ENCODE measurements around the gene DMKN.

Gene DMKN

DNA sequence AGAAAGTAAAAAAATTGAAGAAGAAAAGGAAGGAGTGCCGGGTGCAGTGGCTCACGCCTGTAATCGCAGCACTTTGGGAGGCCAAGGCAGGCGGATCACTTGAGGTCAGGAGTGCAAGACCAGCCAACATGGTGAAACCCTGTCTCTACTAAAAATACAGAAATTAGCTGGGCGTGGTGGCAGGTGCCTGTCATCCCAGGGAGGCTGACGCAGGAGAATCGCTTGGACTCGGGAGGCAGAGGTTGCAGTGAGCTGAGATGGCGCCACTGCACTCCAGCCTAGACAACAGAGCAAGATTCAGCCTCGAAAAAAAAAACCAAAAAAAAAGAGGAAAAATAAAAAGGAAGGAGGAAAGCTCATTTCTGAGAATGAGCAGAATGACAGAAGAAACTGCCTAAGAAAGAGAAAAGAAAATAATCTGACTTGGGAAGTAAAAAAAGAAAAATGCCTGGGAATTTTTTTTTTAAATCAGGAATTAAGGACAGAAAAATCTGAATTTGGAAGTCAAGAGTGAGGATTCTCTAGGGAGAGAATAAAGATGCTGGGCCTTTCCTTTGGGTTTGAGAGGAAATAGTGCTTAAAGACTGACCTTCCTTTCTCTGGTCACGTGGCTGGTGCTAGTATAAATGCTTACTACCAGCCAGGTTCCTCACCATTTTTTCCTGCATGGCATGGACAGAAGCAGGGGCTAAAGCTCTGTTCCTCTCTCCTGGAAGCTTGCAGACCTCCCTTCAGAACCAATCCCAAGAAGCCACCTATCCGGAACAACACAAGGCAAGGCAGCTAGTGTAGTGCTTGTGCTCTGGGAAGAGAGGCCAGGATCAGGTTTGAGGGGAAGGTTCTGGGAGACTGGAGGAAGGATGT lies 65.6 kb downstream of the DMKN start, which contains the start of gene FFAR2:
Gene FFAR2 (plus strand): TSS at position 652 of the 864 bp plus-strand sequence. CDS start 1,458 bp downstream, outside the sequence.
- peak within 1 kb of the TSS; percentile 97 for H3K27ac ChIP-seq
- TF ChIP-seq, protein P1, sequence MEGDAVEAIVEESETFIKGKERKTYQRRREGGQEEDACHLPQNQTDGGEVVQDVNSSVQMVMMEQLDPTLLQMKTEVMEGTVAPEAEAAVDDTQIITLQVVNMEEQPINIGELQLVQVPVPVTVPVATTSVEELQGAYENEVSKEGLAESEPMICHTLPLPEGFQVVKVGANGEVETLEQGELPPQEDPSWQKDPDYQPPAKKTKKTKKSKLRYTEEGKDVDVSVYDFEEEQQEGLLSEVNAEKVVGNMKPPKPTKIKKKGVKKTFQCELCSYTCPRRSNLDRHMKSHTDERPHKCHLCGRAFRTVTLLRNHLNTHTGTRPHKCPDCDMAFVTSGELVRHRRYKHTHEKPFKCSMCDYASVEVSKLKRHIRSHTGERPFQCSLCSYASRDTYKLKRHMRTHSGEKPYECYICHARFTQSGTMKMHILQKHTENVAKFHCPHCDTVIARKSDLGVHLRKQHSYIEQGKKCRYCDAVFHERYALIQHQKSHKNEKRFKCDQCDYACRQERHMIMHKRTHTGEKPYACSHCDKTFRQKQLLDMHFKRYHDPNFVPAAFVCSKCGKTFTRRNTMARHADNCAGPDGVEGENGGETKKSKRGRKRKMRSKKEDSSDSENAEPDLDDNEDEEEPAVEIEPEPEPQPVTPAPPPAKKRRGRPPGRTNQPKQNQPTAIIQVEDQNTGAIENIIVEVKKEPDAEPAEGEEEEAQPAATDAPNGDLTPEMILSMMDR (conservative IDR thresholded peaks at IDR 0.05), result no peak
